ENCODE results near the gene CACNA1S.

Gene CACNA1S

GRCh38 chr1:201006450-201006849 is 105.8 kb downstream of the CACNA1S start:
- no peak overlapping the region for H3K4me3 ChIP-seq (ENCODE audit: low read depth, low read length)
- DNase-seq (ENCODE audit: low read depth): no peak
- no peak for TF ChIP-seq POLR2A (IDR thresholded peaks at IDR 0.05; ENCODE audit: extremely low read depth, insufficient read length)
- TF ChIP-seq MYC (IDR thresholded peaks at IDR 0.05; ENCODE audit: low read depth, low read length): no peak
- TF ChIP-seq MAX (IDR thresholded peaks at IDR 0.05; ENCODE audit: low read depth, low read length): no peak
- no peak for TF ChIP-seq CTCF (IDR thresholded peaks at IDR 0.05; ENCODE audit: low read depth, low read length)

- no peak overlapping the region for H3K4me3 ChIP-seq (ENCODE audit: low read depth, low read length)
- TF ChIP-seq MAX (IDR thresholded peaks at IDR 0.05; ENCODE audit: low read depth, low read length): no peak
- TF ChIP-seq MYC (IDR thresholded peaks at IDR 0.05; ENCODE audit: low read depth, low read length): no peak
- TF ChIP-seq POLR2A (IDR thresholded peaks at IDR 0.05; ENCODE audit: extremely low read depth, insufficient read length): no peak
- no peak for TF ChIP-seq CTCF (IDR thresholded peaks at IDR 0.05; ENCODE audit: low read depth, low read length)
- no peak for DNase-seq (ENCODE audit: low read depth)
These were observed 107.5 kb downstream of the CACNA1S start for GRCh38 chr1:201004732-201005131.

GRCh38 chr1:201004154-201004553 is 108.1 kb downstream of the CACNA1S start:
- H3K4me3 ChIP-seq (ENCODE audit: low read depth, low read length): no peak overlapping the region
- no peak for DNase-seq (ENCODE audit: low read depth)
- TF ChIP-seq POLR2A (IDR thresholded peaks at IDR 0.05; ENCODE audit: extremely low read depth, insufficient read length) (no peak), CTCF (IDR thresholded peaks at IDR 0.05; ENCODE audit: low read depth, low read length) (no peak), MAX (IDR thresholded peaks at IDR 0.05; ENCODE audit: low read depth, low read length) (no peak), MYC (IDR thresholded peaks at IDR 0.05; ENCODE audit: low read depth, low read length) (no peak)

GRCh38 chr1:201002510-201002909 is 109.7 kb downstream of the CACNA1S start:
- H3K4me3 ChIP-seq (ENCODE audit: low read depth, low read length): no peak overlapping the region
- TF ChIP-seq CTCF (IDR thresholded peaks at IDR 0.05; ENCODE audit: low read depth, low read length) (no peak), MYC (IDR thresholded peaks at IDR 0.05; ENCODE audit: low read depth, low read length) (no peak), MAX (IDR thresholded peaks at IDR 0.05; ENCODE audit: low read depth, low read length) (no peak), POLR2A (IDR thresholded peaks at IDR 0.05; ENCODE audit: extremely low read depth, insufficient read length) (no peak)
- DNase-seq (ENCODE audit: low read depth): no peak

GRCh38 chr1:201001962-201002361 is 110.3 kb downstream of the CACNA1S start:
- TF ChIP-seq MYC (IDR thresholded peaks at IDR 0.05; ENCODE audit: low read depth, low read length): no peak
- no peak for TF ChIP-seq MAX (IDR thresholded peaks at IDR 0.05; ENCODE audit: low read depth, low read length)
- TF ChIP-seq CTCF (IDR thresholded peaks at IDR 0.05; ENCODE audit: low read depth, low read length): no peak
- no peak for TF ChIP-seq POLR2A (IDR thresholded peaks at IDR 0.05; ENCODE audit: extremely low read depth, insufficient read length)
- H3K4me3 ChIP-seq (ENCODE audit: low read depth, low read length): no peak overlapping the region
- no peak for DNase-seq (ENCODE audit: low read depth)

- TF ChIP-seq CTCF (IDR thresholded peaks at IDR 0.05; ENCODE audit: low read depth, low read length): no peak
- no peak for TF ChIP-seq MYC (IDR thresholded peaks at IDR 0.05; ENCODE audit: low read depth, low read length)
- no peak for TF ChIP-seq POLR2A (IDR thresholded peaks at IDR 0.05; ENCODE audit: extremely low read depth, insufficient read length)
- TF ChIP-seq MAX (IDR thresholded peaks at IDR 0.05; ENCODE audit: low read depth, low read length): no peak
- no peak for DNase-seq (ENCODE audit: low read depth)
These were observed 111.8 kb downstream of the CACNA1S start for GRCh38 chr1:201000391-201000790.

More at GRCh38 chr1:201000391-201000790, 111.8 kb downstream of the CACNA1S start:
- no peak overlapping the region for H3K4me3 ChIP-seq (ENCODE audit: low read depth, low read length)

Measured in NB4 (cell line).